HepG2 (cell line): ENCODE data around the gene ZNF30. TPM values are rescaled to one million over a fixed set of nuclear protein-coding genes. Genes with fewer than 3 reads are reported as not detected.

ENCODE experiments used
- ESRRA ChIP-seq: sonication (generic); formaldehyde crosslinking; IDR thresholded peaks from 2 replicates; pipeline ENCODE4 v1.5.1; 2020; ENCODE audit warnings: mild to moderate bottlenecking, low read depth, missing genetic modification reagents
- HNF1A ChIP-seq, 2 experiments: sonication (generic) in 1 of 2; formaldehyde crosslinking in 1 of 2; IDR thresholded peaks; 2 replicates each; pipeline versions ENCODE4 v1.4.0 to v1.6.1; 2016 to 2020; ENCODE audit warnings: borderline replicate concordance in 1 of 2, low read depth in 1 of 2, mild to moderate bottlenecking in 1 of 2, missing genetic modification reagents in 1 of 2
- KAT7 ChIP-seq: IDR thresholded peaks from 2 replicates; pipeline ENCODE4 v1.6.1; 2018; ENCODE audit warnings: borderline replicate concordance, missing compliant biosample characterization
- KMT2B ChIP-seq: IDR thresholded peaks from 2 replicates; pipeline ENCODE4 v1.6.1; 2016; ENCODE audit warnings: missing genetic modification reagents, missing compliant biosample characterization
- MATR3 ChIP-seq: sonication (generic); formaldehyde crosslinking; IDR thresholded peaks from 2 replicates; pipeline ENCODE4 v1.4.0; 2020; ENCODE audit warnings: missing genetic modification reagents
- MLXIP ChIP-seq: sonication (generic); formaldehyde crosslinking; IDR thresholded peaks from 2 replicates; pipeline ENCODE4 v1.9.0; 2021; ENCODE audit warnings: missing genetic modification reagents, borderline replicate concordance
- NFE2L1 ChIP-seq: sonication (generic); formaldehyde crosslinking; IDR thresholded peaks from 2 replicates; pipeline ENCODE4 v1.4.0; 2020; ENCODE audit warnings: missing genetic modification reagents, mild to moderate bottlenecking, borderline replicate concordance
- NFE2L2 ChIP-seq: fragments of 150-350 bp; IDR thresholded peaks from 2 replicates; pipeline ENCODE4 v1.6.1; 2014; ENCODE audit warnings: low read length
- NFYC ChIP-seq: IDR thresholded peaks from 2 replicates; pipeline ENCODE4 v1.6.1; 2016; ENCODE audit warnings: missing genetic modification reagents, missing compliant biosample characterization
- SMAD3 ChIP-seq: sonication (generic); formaldehyde crosslinking; IDR thresholded peaks from 2 replicates; pipeline ENCODE4 v1.4.0; 2020; ENCODE audit warnings: missing genetic modification reagents
- SOX6 ChIP-seq, 2 experiments: fragments of 450-650 bp in 1 of 2; sonication (generic) in 1 of 2; formaldehyde crosslinking in 1 of 2; IDR thresholded peaks; 2 replicates each; pipeline versions ENCODE4 v1.4.0 to v1.6.1; 2017 to 2020; ENCODE audit warnings: antibody characterized with exemption in 1 of 2, mild to moderate bottlenecking in 1 of 2, missing genetic modification reagents in 1 of 2
- TERF1 ChIP-seq: sonication (generic); formaldehyde crosslinking; IDR thresholded peaks from 2 replicates; pipeline ENCODE4 v1.8.0; 2022; ENCODE audit warnings: mild to moderate bottlenecking, missing genetic modification reagents, moderate library complexity
- ZBTB4 ChIP-seq: sonication (generic); formaldehyde crosslinking; IDR thresholded peaks from 2 replicates; pipeline ENCODE4 v1.4.0; 2020; ENCODE audit warnings: missing genetic modification reagents, mild to moderate bottlenecking, borderline replicate concordance
- ZBTB8A ChIP-seq: sonication (generic); formaldehyde crosslinking; IDR thresholded peaks from 2 replicates; pipeline ENCODE4 v1.4.0; 2020; ENCODE audit warnings: mild to moderate bottlenecking, low read depth, missing genetic modification reagents, borderline replicate concordance
- ZNF510 ChIP-seq: sonication (generic); formaldehyde crosslinking; IDR thresholded peaks from 2 replicates; pipeline ENCODE4 v1.4.0; 2020; ENCODE audit warnings: low read depth, mild to moderate bottlenecking, missing genetic modification reagents
- ZNF563 ChIP-seq: sonication (generic); formaldehyde crosslinking; IDR thresholded peaks from 2 replicates; pipeline ENCODE4 v1.8.0; 2022; ENCODE audit warnings: mild to moderate bottlenecking, moderate library complexity, missing genetic modification reagents
- polyA plus RNA-seq, 8 experiments: library from polyadenylated mRNA; depleted of rRNA in 3 of 8; stranded (reverse) in 7 of 8; unstranded in 1 of 8; fragments of >200 nt; fragmentation: Illumina TruSeq in 4 of 8; extraction: Trizol in 4 of 8; gene quantifications; 2 replicates each; pipeline versions ENCODE4 v1.2.1 to v1.2.3, GENCODE V29; 2011 to 2016; ENCODE audit warnings: low read depth in 4 of 8, missing spikeins in 1 of 8, mixed read lengths in 1 of 8; ENCODE audit not compliant: insufficient read depth in 1 of 8
- total RNA-seq, 5 experiments: library from RNA; depleted of rRNA; stranded (reverse); fragments of >200 nt; fragmentation: Illumina TruSeq; extraction: Trizol; gene quantifications; 2 replicates each; pipeline ENCODE4 v1.2.3, GENCODE V29; 2016; ENCODE audit warnings: low read depth in 1 of 5

Gene ZNF30
- total and polyA plus RNA-seq, 2 of the 13 experiments (the other 11 are each of a cell fraction or from before 2014, with no cell fraction given), result 2.3 to 4.4 TPM

GRCh38 chr19:34961775-34962686 is 35.3 kb downstream of the ZNF30 start (continued):
- no peak for TF ChIP-seq HNF1A (IDR thresholded peaks at IDR 0.05; ENCODE audit: low read depth)
- no peak for TF ChIP-seq HNF1A (CRISPR knock-in tag; IDR thresholded peaks at IDR 0.05; ENCODE audit: borderline replicate concordance)
- no peak for TF ChIP-seq MLXIP (CRISPR knock-in tag)
- no peak for TF ChIP-seq KMT2B (CRISPR knock-in tag)
- TF ChIP-seq ZBTB4 (CRISPR knock-in tag), result no peak
- TF ChIP-seq ZBTB8A (CRISPR knock-in tag), result no peak
- no peak for TF ChIP-seq KAT7
- TF ChIP-seq NFYC (CRISPR knock-in tag), result no peak
- no peak for TF ChIP-seq NFE2L1 (CRISPR knock-in tag)
- no peak for TF ChIP-seq SOX6 (IDR thresholded peaks at IDR 0.05)
- peak; percentile 89 for TF ChIP-seq SOX6 (CRISPR knock-in tag; IDR thresholded peaks at IDR 0.05)
- no peak for TF ChIP-seq ESRRA
- TF ChIP-seq ZNF563 (CRISPR knock-in tag), result no peak
- no peak for TF ChIP-seq NFE2L2
- no peak for TF ChIP-seq TERF1 (CRISPR knock-in tag)
- TF ChIP-seq ZNF510 (CRISPR knock-in tag), result no peak
- no peak for TF ChIP-seq SMAD3 (CRISPR knock-in tag)
- TF ChIP-seq MATR3 (CRISPR knock-in tag), result no peak
